ENCODE measurements around the gene UPF2.
A peak's percentile ranks its signal among the peaks of the same experiment; 100 is the strongest.
"Not testable (repeated sequence)": the region's sequence is repeated elsewhere in the genome, so short reads cannot be mapped to it uniquely, and the experiment has no call there.

UPF2 gene

DNA sequence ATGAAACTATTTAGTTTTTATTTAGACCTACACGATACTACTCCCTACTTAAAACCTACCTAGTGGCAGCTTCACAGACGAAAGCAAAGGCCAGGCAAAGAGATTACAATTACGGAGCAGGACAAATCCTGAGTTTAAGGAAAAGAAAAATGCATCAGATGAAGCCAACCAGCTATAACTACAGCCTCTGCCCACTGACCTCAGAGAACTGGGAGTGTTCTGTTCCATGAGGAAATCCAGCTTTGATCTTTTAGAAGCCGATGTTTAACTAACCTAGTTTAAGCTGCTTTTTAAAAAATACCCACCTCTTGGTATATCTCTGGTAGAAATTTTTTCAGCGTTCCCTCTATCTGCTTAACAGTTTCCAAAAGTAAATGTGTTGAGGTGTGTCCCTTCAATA is 3.0 kb upstream of the UPF2 start:
- DNase-seq (ENCODE audit: low read depth in 2 of 2, low spot score in 1 of 2) = no peak

- DNase-seq (ENCODE audit: low read depth in 2 of 2, low spot score in 1 of 2) = no peak
Observed at GRCh38 chr10:12042409-12042796, 206 bp downstream of the UPF2 start.

DNA sequence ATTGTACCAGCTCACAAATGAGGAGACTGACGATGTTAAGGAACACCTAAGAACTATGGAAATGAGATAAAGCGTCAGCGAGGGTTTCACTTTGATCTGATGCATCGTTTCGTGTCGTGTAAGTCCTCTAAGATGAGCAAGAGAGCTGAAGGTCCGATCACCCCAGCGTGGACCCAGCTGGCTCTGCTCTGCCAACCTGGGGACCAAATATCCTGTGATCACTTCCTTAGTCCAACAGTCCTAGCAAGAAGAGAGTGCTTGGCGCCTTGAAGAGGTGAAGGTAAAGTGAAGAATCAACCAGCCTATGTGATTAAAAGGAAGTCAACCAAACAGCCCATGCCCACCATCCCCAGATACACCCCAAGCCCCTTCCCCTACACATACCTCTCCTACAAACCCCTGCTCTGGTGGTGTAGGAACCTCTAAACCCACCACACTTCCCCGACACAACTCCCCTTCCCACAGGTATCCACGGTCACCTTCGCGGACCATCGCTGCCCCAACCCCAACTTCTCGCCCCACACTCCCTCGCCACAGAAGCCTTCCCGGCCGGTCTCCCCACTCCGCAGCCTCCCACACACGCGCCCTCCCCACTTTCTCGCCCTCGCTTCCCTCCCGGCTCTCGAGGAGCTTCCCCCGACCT is 722 bp downstream of the UPF2 start:
- no peak for DNase-seq (ENCODE audit: low read depth in 2 of 2, low spot score in 1 of 2)

DNA sequence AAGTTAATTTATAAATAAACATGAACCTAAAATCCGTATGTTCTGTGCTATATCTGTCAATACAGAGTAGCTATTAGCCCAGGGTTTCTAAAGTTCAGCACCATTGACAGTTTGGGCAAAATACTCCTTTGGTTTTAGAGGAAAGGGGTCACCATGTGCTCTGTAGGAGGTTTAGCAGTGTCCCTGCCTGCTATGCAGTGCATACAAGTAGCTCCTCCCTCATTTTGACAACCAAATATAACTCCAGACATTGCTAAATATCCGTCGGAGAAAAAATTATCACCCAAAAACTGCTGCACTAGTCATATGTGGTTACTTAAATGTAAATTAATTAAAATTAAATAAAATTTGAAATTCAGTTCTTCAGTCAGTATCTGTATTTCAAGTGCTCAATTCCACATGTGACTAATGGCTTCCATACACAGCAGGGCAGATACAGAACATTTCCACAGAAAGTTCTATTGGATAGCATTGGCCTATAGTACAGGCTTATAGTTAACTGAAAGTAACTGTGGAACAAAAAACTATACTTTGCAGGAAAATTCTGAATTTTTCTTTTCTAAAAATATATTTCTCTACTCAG is 6.4 kb downstream of the UPF2 start:
- no peak for DNase-seq (ENCODE audit: low read depth in 2 of 2, low spot score in 1 of 2)

DNA sequence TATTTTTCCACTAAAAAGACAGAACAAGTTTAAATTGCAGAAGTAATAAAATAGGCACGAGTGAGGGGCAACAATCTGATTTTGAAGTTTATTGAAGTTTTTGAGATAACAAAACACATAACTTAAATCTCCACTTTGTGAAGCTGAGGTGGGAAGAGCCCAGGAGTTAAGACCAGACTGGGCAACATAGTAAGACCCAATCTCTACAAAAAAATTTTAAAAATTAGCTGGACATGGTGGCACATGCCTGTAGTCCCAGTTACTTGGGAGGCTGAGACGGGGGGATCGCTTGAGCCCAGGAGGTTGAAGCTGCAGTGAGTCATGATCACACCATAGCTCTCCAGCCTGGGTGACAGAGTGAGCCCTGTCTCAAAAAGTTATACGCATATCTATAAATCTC is 11.2 kb downstream of the UPF2 start:
- DNase-seq (ENCODE audit: low read depth in 2 of 2, low spot score in 1 of 2) = no peak

GRCh38 chr10:12027539-12027938 is 15.1 kb downstream of the UPF2 start:
- DNase-seq (ENCODE audit: low read depth in 2 of 2, low spot score in 1 of 2) = no peak

- no peak for DNase-seq (ENCODE audit: low read depth in 2 of 2, low spot score in 1 of 2)
Observed at GRCh38 chr10:12025591-12025990, 17.0 kb downstream of the UPF2 start.

- no peak for DNase-seq (ENCODE audit: low read depth in 2 of 2, low spot score in 1 of 2)
Observed at GRCh38 chr10:12022580-12023257, 19.9 kb downstream of the UPF2 start.

GRCh38 chr10:12020574-12020973 is 22.0 kb downstream of the UPF2 start:
- no peak for DNase-seq (ENCODE audit: low read depth in 2 of 2, low spot score in 1 of 2)

DNA sequence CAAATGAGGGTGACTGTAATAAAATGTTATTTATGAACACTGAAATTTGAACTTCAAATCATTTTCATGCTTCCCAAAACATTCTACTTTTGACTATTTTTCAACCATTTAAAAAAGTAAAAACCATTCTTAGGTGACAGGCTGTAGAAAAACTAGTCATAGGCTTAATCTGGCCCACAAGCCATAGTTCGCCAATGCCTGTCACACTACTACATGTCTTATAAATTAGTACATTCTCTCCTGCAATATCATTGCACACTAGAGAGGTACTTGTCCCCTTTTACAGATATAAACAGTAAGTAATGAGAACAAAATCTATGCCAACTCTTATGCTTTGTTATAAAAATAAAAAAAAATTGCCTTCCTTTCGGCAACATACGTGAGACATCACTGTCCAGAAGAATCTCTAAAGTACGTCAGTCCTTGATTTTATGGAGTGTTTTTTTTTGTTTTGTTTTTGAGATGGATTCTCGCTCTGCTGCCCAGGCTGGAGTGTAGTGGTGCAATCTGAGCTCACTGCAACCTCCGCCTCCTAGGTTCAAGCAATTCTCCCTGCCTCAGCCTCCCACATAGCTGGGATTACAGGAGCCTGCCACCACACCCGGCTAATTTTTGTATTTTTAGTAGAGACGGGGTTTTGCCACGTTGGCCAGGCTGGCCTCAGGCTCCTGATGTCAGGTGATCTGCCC is 23.2 kb downstream of the UPF2 start:
- DNase-seq (ENCODE audit: low read depth in 2 of 2, low spot score in 1 of 2) = no peak

- no peak for DNase-seq (ENCODE audit: low read depth in 2 of 2, low spot score in 1 of 2)
Observed at GRCh38 chr10:12018438-12019282, 23.9 kb downstream of the UPF2 start.

- no peak for DNase-seq (ENCODE audit: low read depth in 2 of 2, low spot score in 1 of 2)
Observed at GRCh38 chr10:12013926-12014325, 28.7 kb downstream of the UPF2 start.

DNA sequence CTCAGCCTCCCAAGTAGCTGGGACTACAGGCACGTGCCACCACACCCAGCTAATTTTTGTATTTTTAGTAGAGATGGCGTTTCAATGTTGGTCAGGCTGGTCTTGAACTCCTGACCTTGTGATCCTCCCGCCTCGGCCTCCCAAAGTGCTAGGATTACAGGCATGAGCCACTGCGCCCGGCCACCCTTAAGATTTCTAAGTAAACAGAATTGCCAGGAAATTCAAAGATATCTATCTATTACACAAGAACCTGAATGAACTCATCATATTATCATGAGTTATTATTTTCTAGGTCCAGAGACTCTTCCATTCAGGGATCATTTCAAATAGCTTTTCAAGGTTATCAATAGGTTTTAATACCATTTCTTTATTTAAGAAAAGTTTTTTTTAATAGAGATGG is 29.2 kb downstream of the UPF2 start:
- not testable (repeated sequence) for DNase-seq (ENCODE audit: low read depth in 2 of 2, low spot score in 1 of 2)

- DNase-seq (ENCODE audit: low read depth in 2 of 2, low spot score in 1 of 2) = no peak
Observed at GRCh38 chr10:12010353-12010752, 32.3 kb downstream of the UPF2 start.

GRCh38 chr10:12008842-12009241 is 33.8 kb downstream of the UPF2 start:
- not testable (repeated sequence) for DNase-seq (ENCODE audit: low read depth in 2 of 2, low spot score in 1 of 2)

DNA sequence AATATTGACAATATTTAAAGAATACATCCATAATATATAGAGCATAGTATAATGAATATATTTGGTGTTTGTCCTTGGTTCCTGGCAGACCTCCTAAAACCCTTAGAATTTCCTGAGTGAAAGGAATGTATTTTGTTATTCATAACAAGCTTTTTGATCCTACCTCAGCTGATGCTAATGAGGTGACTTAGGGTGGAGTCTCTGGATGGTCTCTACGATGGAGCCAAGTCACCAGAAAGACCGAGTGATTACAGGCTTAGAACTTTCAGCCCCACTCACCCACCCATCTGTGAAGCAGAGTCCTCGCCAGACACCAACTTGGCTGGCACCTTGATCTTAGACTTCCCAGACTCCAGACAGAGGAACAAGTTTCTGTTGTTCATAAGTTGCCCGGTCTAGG is 35.9 kb downstream of the UPF2 start:
- no peak for DNase-seq (ENCODE audit: low read depth in 2 of 2, low spot score in 1 of 2)

DNA sequence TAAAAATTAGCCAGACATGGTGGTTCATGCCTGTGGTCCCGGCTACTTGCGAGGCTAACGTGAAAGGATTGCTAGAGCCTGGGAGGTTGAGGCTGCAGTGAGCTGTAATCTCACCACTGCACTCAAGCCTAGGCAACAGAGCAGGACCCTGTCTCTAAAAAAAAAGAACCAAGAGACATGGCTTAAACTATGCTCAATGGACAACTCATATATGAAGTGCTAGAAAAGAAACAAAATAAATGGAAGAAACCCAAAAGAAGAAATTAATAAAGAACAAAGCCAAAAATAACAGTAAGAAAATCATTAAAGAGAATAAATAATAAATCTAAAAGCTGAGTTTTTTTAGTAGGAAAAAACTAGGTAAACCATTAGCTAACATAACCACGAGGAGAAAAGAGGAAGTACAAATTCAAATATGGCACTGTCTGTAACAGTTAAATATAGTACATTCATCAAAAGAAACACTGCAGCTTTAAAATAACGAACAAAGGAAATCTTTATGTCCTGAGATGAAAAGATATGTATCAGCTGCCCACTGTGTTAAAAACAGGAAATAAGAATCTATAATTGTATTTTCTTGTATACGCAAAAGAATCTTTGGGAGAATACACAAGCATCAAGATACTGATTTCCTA is 48.7 kb downstream of the UPF2 start:
- no peak for DNase-seq (ENCODE audit: low read depth in 2 of 2, low spot score in 1 of 2)

GRCh38 chr10:11988924-11989323 is 53.7 kb downstream of the UPF2 start:
- DNase-seq (ENCODE audit: low read depth in 2 of 2, low spot score in 1 of 2) = no peak

GRCh38 chr10:11986593-11987216 is 55.9 kb downstream of the UPF2 start:
- peak; percentile 48 to 50 for DNase-seq (ENCODE audit: low read depth in 2 of 2, low spot score in 1 of 2)

GRCh38 chr10:11982253-11982652 is 60.4 kb downstream of the UPF2 start:
- DNase-seq (ENCODE audit: low read depth in 2 of 2, low spot score in 1 of 2) = no peak

Data from stimulated activated CD8-positive, alpha-beta memory T cell treated with anti-CD3 and anti-CD28 coated beads, Interleukin-4, amount 100 ng/mL, for 1 hour (primary cell).